H1 (cell line): ENCODE results near the gene OTOGL. TPM values are rescaled to one million over a fixed set of nuclear protein-coding genes. Genes with fewer than 3 reads are reported as not detected.

Experiments
- polyA plus RNA-seq, 7 experiments: library from polyadenylated mRNA; depleted of rRNA in 3 of 7; stranded (reverse) in 5 of 7; unstranded in 2 of 7; fragments of >200 nt in 5 of 7; fragments of 200-250 nt in 2 of 7; gene quantifications; 1 replicate in 5 of 7; 2 replicates in 1 of 7; 4 replicates in 1 of 7; pipeline versions ENCODE4 v1.2.1 to v1.2.3, GENCODE V29; 2011 to 2013; ENCODE audit warnings: missing spikeins in 2 of 7, mixed read lengths in 2 of 7
- total RNA-seq: library from RNA; stranded (reverse); fragmentation: NEBNext Ultra II Directional; extraction: Animal tissue kit (Norgen Biotek cat#: 25700); gene quantifications from 2 replicates; pipeline ENCODE4 v1.2.1, GENCODE V29; 2021
- TF ChIP-seq, protein P1 (sequence below): IDR thresholded peaks from 2 replicates; pipeline ENCODE4 v1.6.1; 2012; ENCODE audit warnings: inconsistent platforms

Gene OTOGL
- total and polyA plus RNA-seq, 2 of the 8 experiments (the other 6 are each of a cell fraction or from before 2014, with no cell fraction given): 0.12 to 0.17 TPM

DNA sequence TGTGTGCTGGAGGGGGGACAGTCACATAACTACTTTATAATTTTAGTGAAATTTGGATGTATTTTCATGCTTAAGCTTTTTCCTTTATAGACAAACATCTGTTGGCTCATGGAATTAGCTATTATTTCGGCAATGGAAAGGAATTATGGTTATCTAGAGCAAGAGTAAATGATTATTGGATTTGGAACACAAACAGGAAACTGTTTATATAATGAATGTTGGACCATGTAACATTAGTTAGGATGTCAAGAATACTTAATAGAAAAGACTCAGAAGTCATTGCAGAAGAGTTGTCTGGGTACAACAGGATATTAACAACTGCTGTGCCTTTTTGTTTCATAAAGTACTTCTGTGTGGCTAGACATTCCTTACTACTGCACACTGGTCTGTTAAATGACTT, 108.7 kb downstream of the OTOGL start (continued):
- TF ChIP-seq, protein P1, sequence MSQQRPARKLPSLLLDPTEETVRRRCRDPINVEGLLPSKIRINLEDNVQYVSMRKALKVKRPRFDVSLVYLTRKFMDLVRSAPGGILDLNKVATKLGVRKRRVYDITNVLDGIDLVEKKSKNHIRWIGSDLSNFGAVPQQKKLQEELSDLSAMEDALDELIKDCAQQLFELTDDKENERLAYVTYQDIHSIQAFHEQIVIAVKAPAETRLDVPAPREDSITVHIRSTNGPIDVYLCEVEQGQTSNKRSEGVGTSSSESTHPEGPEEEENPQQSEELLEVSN: no peak
